T-helper 1 cell (primary cell): ENCODE results near the gene MEP1B.
"Not testable (repeated sequence)": the region's sequence is repeated elsewhere in the genome, so short reads cannot be mapped to it uniquely, and the experiment has no call there.

ENCODE experiments used
- DNase-seq, 5 donors: peaks; one replicate each; pipeline ENCODE4 v3.0.0-alpha.2; 2012 to 2020
- total RNA-seq, 4 donors: gene quantifications; one replicate each; lab custom pipeline; 2026; lab: John Stamatoyannopoulos, UW

Gene MEP1B
- total RNA-seq = 0 to 0.36 (median 0.19) reads per million in 4 donors

GRCh38 chr18:32189790-32190189, at the start of gene MEP1B:
MEP1B (plus strand) TSS chr18:32190039; CDS start chr18:32190071, 32 bp downstream.
- no peak for DNase-seq

GRCh38 chr18:32148185-32148870, 41.5 kb upstream of the MEP1B start:
- DNase-seq = no peak

GRCh38 chr18:32152705-32153448, 37.0 kb upstream of the MEP1B start:
- DNase-seq = peak in 1 of 5 donors; percentile 17

- no peak for DNase-seq
Measured at GRCh38 chr18:32156855-32157254, 33.0 kb upstream of the MEP1B start.

GRCh38 chr18:32157580-32157979, 32.3 kb upstream of the MEP1B start:
- DNase-seq = no peak

GRCh38 chr18:32158108-32158624, 31.7 kb upstream of the MEP1B start:
- DNase-seq = peak; percentile 23 to 75 (median 57)

GRCh38 chr18:32158631-32159030, 31.2 kb upstream of the MEP1B start:
- DNase-seq = not testable (repeated sequence)

GRCh38 chr18:32160547-32160946, 29.3 kb upstream of the MEP1B start:
- DNase-seq = no peak

- no peak for DNase-seq
Measured at GRCh38 chr18:32167980-32168730, 21.7 kb upstream of the MEP1B start.

GRCh38 chr18:32173654-32174053, 16.2 kb upstream of the MEP1B start:
- DNase-seq = no peak

- DNase-seq = no peak
Measured at GRCh38 chr18:32174719-32175118, 15.1 kb upstream of the MEP1B start.

GRCh38 chr18:32175265-32175664, 14.6 kb upstream of the MEP1B start:
- no peak for DNase-seq

GRCh38 chr18:32176745-32177144, 13.1 kb upstream of the MEP1B start:
- not testable (repeated sequence) for DNase-seq

GRCh38 chr18:32177530-32177929, 12.3 kb upstream of the MEP1B start:
- DNase-seq = no peak

GRCh38 chr18:32183503-32183902, 6.3 kb upstream of the MEP1B start:
- no peak for DNase-seq

GRCh38 chr18:32190209-32190608, 370 bp downstream of the MEP1B start:
- no peak for DNase-seq

- no peak for DNase-seq
Measured at GRCh38 chr18:32195881-32196815, 6.3 kb downstream of the MEP1B start.

GRCh38 chr18:32200766-32201165, 10.9 kb downstream of the MEP1B start:
- no peak for DNase-seq

- DNase-seq = no peak
Measured at GRCh38 chr18:32201948-32202672, 12.3 kb downstream of the MEP1B start.

- no peak for DNase-seq
Measured at GRCh38 chr18:32208023-32208422, 18.2 kb downstream of the MEP1B start.

- DNase-seq = no peak
Measured at GRCh38 chr18:32208577-32208976, 18.7 kb downstream of the MEP1B start.
